DLD1 (cell line): ENCODE measurements around the gene CHID1.

Source experiments
- in situ Hi-C: cut with HindIII; loops from 2 replicates; pipeline ENCODE4 v1.10.0; 2017; ENCODE audit warnings: low sequenced_read_pairs

Gene CHID1

DNA sequence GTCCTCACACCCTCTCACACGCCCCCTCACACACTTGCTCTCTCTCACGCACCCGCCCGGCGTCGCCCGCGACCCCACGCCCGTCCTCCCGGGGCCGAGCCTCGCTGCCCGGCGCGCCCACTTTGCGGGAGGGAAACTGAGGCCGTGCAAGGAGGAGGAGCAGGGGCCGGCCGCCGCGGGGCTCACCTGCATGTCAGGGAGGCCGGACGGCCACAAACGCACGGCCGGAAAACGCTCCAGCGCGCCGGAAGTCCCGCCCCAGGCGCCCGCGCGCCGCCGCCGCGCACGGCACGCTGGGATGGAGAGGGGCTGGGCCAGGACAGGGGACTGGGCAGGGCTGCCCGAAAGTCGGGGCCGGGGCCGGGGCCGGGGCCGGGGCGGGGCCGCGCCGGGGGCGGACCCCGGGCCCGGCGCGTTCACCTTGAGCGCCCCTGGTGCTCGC is at the start of gene CHID1:
Gene CHID1, minus strand, starts transcription at position 222 of the 442 bp plus-strand sequence. CDS start 5,994 bp downstream, outside the sequence.
- in situ Hi-C loops = loop anchor here (5.0 to 25.0 kb wide), 2 partner anchors 48 to 302 kb away; partner anchors contain the start of gene MUC5B

DNA sequence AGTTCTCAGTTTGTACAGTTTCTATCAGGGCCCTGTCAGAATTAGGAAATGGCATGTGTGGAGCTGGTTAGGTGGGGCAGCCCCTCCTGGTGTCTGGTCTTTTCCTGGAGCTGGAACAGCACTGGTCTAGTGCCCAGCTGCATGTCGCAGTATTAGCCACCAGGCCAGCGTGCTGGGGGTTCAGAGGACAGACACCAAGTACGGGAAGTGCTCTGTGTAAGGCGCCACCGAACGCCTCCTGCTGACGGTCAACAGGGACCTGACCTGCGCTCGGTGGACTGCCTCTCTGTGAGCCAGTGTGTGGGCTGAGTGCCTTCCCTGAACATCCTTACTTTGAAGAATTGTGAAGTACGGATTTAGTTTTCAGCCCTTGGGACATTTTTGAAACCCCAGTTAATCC is 49.0 kb upstream of the CHID1 start:
- in situ Hi-C loops = no loop called here

DNA sequence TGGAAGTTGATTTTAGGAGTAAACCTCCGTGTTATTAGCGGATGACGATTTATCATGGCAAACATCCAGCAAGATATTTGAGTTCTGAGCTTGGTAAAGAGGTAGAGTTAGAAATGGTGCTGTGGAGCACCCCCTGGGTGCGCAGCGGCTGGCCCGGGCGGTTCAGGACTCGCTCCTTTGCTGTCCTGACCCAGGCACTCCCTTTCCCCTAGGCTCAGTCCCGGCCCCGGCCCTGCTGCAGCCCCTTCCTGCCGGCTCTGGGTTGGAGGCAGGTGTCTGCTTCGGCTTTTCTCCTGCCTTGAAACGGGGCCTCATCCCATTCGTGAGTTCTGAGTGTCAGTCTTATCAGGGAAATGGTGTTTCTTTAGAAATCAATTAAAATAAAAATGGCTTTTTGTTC is 48.4 kb upstream of the CHID1 start:
- in situ Hi-C loops = no loop called here

DNA sequence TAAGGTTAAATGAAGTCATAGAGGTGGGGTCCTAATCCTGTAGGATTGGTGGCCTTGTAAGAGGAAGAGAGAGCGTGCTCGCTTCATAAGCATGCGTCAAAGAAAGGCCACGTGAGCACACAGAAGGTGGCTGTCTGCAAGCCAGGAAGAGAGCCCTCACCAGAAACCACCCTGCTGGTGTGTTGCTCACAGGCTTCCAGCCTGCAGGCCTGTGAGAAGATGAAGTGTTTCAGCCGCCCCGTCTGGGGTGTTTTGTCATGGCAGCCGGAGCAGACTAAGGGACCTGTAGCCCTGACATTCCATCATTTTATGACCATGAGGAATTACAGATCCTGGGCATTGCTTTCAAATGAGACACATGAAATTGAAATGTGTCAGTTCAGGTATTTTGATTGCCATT is 47.5 kb upstream of the CHID1 start:
- in situ Hi-C loops = no loop called here

DNA sequence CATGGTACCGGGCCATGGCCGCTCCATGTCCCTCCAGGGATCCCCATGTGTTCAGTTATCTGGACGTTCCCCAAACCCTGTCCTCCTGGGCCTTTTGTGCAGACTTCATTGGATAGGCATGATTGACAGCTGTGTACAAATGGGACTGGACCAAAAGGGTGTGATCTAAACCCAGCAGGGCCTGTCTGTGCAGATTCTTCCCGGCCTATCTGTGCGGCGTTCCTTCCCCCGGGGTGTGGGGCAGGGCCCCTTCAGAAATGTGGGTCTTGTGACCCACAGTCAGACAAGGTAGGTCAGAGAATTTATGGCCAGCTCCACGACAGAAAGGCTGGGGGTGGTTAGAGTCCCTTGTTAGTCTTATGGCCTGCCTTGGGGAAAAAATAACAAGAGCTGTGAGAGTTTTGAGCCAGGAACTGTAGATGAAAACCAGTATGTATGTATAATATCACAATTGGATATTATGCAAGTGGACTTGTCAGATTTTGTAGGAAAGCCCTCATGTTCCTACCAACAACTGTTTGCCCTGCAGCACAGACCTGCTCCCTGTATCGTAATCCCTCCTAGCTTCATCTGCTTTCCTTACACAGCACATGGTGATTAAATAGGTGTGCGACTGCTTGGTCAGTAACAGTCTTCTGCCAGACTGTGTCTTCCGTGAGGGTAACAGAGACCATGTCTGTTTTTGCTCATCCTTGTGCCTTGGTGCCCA is 46.8 kb upstream of the CHID1 start:
- in situ Hi-C loops = no loop called here

DNA sequence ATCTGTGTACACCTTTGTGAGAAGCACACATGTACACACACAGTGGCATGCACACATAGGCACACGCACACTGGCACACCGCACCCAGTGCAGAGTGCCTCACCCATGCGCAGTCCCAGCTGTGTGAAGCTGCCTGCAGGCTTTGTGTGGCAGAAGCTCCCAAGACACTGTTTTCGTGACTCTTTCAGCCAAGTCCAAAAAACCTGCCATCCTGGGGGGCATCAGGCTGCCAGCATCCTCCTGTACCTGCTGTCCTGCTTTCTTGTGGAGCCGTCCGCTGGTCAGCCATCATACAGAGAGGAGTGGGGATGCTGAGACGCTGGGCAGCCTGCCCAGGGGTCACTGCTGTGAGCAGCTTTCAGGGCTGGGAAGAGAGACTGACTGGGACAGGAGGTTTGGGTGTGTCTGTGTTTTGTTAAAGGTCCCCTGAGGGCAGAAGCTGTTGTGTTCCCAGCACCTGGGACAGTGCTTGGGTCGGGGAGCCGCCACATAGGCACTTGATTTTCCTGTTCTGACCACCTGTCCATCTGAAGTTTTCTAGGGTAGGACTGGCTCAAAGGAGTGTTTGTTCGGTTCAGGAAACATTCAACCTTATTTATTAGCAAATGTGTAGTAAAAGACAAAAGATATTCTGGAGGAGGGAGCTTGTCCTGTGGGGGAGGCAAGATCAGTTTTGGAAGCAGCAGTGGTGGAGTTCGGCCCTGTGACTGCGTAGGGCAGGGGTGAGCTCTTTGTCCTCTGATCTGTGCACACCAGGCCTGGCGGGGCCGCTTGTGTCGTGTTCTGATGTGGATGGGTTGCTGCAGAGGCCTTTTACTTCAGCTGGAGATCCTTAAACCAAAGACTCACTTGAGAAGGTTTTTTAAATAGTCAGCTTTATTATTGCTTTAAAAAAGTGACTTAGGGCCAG is 44.8 kb upstream of the CHID1 start:
- in situ Hi-C loops = no loop called here

DNA sequence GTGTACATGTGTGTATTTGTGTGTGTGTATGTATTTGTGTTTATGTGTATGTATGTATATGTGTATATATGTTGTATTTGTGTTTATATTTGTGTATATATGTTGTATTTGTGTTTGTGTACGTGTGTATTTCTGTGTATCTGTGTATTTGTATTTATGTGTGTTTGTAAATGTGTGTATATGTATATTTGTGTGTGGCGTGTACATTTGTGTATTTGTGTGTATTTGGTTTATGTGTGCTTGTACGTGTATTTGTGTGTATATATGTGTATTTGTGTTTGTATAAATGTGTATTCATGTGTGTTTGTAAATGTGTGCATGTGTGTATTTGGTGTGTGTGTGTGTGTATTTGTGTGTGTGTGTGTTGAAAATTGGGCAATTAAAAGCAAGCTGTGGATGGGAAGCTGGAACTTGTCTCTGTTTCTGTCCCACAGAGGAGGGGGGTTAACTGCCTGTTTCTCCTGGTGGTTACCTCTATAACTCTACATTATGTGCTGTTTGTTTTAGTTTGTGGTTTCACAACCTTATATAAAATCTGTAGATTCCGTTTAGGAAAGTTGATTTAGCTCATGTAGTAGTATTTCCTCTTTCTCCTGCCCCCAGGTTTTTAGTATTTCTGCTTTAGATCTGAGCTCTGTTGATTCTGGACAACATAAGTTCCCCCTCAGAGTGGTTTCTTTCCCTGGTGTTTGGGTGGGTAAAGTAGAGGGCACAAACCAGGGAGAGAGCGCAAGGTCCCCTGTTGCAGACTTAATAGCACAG is 44.0 kb upstream of the CHID1 start:
- in situ Hi-C loops = no loop called here

DNA sequence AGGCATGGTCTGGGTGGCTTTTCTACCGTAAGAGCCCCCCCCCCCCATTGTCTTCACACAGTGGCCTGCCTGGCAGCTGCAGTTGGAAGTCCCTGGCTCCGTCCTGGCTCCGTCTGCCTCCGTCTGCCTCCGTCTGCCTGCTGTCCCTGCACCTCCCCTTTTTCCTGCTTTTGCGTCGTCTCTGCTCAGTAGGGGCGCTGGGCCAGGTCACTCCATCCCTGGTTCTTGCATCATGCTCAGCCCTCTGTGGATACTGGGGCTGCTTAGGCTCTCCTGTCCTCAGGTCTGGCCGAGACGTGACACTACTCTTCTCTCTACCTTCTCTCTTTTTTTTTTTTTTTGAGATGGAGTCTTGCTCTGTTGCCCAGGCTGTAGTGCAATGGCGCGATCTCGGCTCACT is 42.9 kb upstream of the CHID1 start:
- in situ Hi-C loops = no loop called here

DNA sequence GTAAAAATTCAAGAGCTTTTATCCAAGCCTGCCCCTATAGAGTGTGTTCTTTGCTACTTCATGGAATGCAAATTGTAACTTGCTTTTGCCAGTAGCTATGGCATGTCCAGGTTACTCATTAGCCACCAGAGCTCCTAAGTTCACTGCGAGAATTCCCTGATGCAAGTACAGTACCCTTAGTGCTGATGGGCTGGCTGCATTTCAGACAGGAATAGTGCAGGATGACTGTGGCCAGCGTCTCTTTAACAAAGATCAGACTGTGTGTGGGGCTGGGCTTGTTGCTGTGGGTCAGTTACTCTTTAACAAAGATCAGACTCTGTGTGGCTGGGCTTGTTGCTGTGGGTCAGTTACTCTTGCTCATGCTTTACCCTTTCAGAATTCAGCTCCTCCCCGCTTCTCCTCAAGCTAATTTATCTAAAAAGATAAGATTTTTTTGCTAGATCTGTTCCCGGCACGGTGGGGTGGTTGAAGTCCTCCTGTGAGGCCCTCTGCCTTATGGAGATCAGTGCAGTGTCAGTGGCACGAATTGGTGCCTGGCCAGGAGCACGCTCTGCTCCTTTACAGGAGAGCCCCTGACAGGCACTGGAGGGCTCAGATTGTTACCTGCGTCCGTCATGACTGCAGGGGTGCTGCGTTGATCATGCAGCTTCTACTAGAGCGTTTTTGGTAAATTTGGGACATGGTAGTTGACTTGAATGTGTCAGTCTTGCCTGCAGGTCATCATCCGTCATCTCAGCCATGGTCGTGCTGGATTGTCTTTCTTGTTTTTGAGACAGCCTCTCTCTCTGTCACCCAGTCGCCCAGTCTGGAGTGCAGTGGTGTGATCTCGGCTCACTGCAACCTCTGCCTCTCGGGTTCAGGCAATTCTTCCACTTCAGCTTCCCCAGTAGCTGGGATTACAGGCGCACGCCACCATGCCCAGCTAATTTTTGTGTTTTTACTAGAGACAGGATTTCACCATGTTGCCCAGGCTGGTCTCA is 42.1 kb upstream of the CHID1 start:
- in situ Hi-C loops = no loop called here

DNA sequence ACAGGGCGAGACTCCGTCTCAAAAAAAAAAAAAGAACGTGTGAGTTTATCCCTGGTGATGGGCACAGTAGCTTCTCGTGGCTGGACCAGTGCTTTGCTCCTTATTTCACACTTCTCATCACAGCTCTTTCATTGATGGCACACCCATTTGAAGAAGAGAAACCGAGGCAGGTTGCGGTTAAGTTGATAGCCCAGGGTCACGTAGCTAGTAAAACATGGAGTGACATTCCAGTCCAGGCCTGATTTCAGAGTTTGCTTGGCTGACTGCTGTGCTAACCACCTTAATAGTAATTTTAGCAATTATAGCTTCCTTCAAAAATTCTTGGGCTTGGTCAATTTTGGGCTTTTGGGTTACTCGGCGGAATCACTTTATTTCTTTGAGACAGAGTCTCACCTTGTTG is 40.9 kb upstream of the CHID1 start:
- in situ Hi-C loops = no loop called here

DNA sequence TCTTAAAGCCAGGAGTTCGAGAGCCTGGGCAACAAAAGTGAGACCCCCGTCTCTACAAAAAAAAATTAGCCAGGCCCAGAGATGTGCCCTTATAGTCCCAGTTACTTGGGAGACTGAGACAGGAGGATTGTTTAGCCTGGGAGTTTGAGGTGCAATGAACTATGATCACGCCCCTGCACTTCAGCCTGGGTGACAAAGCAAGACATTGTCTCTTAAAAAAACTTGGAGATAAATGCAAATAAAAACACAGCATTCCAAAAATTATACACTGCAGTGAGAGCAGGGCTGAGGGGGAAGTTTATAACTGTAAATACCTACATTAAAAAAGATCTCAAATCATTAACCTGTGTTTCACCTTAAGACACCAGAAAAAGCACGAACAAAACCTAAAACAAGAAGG is 37.1 kb upstream of the CHID1 start:
- in situ Hi-C loops = no loop called here

DNA sequence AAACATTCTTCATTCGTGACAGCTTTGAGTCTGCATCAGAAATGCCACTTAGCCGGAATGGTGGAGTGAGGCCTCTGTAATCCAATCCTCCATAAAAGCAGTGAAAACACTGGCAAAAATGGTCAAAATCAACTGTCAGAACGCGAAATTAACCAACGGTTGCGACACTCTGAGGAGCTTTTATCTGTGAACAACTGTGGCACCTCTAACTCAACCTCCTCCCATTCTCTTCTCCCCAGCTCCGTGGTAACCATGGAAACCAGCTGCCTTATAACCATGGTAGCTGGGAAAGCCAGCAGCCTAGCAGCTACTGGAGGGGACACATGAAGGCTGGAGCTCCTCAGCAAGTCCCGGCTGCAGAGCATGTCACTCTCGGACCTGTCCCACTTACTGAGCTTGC is 35.4 kb upstream of the CHID1 start:
- in situ Hi-C loops = no loop called here

DNA sequence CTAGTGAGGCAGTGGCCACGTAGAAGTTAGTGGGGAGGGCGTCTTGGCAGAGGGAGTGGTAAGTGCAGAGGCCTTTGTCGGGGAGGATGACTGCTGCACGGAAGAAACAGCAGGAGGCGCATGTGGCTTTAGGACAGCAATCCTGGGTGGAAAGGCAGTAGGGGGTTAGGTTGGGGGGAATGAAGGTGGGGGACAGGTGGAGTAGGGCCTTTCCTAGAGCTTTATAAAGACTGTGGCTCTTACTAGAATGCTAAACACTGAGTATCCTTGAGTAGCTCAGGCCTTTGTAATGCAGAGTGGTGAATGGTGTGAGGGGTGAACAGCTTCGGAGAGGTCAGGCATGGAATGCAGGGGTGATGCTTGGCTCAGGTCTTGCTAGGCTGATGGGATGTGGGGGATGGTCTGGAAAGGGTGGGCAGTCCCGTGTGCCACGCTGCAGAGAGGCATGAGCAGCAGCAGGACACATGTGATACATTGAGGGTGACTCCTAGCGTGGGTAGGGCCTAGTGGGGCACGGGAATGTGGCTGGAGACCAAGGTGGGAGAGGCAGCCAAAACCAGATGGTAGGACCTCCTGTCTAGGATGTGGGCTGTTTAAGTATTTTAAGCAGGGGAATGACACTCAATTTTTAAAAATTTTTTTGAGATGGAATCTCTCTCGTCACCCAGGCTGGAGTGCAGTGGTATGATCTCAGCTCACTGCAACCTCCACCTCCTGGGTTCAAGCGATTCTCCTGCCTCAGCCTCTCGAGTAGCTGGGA is 34.3 kb upstream of the CHID1 start:
- in situ Hi-C loops = no loop called here

DNA sequence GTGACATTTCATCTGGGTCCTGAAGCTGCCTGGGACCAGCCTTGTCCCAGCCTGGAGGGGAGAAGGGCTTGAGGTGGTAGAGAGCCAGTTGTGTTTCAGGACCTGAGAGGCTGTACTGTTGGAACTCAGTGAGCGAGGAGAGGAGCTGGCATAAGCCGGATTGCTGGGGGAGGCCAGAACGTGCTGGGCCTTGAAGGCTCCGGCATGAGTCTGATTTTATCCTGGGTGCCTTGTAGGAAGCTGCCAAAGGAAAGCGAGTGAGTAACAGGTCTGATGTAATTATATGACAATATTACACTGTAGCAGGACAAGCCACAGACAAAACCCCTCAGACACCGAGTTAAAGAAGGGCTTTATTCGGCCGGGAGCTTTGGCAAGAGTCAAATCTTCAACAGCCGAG is 32.2 kb upstream of the CHID1 start:
- in situ Hi-C loops = no loop called here

DNA sequence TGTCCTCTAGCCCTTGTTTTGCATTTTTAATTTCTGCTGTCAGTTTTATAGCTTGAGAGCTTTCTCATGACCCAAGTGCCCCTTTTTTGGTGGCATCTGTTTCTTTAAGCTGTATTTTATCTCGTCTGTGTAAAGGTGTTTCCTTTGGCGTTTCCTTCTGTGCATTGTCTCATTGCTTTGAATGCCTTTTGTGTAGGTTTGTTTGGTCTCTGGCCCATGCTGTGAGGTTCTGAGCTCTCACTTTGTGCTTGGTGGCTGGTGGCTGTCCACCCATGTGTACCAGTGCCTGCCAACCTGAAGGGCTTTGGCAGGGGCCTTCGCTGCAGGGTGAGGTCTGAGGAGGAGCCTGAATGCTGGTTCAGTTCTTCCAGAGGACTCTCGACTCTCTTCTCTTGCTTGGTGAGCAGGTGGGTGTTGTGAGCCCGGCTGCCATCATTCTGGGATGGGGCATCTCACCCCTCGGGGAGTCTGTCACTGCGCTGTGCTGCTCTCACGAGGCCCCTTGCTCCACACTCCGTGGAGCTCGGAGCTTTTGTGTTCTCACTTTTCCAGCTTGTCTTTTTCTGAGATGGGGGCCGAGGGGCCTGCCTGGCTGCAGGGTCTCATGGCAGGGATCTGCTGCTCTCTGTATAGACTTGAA is 30.0 kb upstream of the CHID1 start:
- in situ Hi-C loops = no loop called here

DNA sequence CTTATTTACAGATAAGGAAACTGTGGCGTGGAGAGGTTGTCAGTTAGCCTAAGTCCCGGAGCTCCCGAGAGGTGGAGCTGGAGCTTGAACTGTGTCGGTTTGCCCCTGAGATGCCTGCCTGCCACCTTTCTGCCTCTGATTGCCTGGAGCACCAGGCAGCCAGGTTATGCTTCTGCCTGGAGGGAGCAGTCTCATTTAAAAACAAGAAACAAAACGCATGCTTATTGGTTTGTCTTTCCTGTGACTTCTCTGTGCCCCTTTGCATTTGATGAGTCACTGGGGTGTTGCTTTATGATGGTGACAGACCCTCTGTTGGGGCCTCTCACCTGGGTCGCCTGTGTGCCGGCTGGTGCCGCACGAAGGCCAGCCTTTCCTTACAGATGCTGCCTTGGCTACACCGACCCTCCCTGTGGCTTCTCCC is 27.2 kb upstream of the CHID1 start:
- in situ Hi-C loops = no loop called here

DNA sequence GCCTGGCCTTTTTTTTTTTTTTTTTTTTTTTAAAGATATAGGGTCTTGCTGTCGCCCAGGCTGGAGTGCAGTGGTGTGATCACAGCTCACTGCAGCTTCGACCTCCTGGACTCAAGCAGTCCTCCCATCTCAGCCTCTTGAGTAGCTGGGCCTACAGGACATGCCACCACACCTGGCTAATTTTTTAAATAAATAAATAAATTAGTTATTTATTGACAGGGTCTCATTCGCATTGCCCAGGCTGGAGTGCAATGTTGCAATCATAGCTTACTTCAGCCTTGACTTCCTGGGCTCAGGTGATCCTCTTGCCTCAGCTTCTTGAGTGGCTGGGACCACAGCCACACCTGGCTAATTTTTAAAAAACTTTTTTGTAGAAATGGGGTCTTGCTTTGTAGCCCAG is 25.6 kb upstream of the CHID1 start:
- in situ Hi-C loops = no loop called here

DNA sequence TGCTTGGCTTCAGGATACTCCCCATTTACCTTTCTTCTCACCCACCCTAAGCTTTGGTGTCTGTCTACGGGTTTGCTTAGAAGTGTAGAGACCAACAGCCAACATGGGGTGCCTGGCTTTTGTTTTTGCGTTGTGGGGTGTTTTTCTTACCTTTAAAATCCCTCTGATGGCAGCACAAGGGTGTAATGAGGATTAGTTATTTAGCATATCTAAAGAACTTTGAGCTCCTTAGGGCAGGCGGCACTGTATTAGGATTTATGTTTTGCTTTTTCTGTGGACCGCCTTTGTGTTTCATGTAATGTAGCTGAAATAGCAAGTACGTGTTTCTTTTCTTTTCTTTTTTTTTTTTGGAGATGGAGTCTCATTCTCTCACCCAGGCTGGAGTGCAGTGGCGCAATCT is 23.9 kb upstream of the CHID1 start:
- in situ Hi-C loops = no loop called here

DNA sequence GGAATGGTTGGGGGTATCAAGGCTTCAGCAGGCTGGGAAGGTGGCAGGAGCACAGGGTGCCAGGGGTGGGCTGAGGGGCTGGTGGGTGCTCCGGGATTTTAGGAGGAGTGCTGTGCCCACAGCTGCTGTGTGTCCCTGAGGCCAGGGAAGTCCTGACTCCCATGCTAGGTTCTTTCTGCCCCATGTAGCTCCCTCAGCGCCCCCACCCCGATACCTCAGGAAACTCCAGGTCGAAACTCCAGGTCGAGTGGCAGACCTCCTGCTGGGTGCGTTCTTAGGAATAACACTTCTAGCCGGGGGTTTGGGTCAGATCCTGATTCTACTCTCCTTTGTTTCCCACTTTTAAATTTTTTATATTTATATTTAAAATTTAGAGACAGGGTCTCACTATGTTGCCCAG is 23.3 kb upstream of the CHID1 start:
- in situ Hi-C loops = no loop called here
